ENCODE data around the gene SLC27A3. TPM values are rescaled to one million over a fixed set of nuclear protein-coding genes. Genes with fewer than 3 reads are reported as not detected.
A peak's percentile ranks its signal among the peaks of the same experiment; 100 is the strongest.

Gene SLC27A3
- polyA plus RNA-seq, 1 experiment, result 25.4 TPM

DNA sequence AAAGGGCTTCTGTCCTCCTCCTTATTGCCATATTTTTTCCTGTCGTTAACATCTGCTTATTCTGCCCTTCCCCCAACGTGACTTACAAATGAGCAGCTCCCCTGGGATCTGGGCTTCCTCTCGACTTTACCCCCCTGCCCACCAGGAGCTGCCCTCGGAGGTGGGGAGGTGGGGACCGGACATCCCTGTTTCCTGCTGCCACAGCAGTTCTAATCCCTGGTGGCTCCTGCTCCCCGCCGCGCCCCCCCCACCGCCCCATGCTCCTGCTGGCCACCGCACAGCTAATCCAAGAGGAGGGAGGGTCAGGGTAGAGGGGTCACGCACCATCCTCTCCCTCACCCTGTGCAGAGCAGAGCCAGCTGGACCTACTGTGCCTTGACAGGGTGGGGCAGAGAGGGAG, 4.4 kb upstream of the SLC27A3 start:
- Histone ChIP-seq H3K36me3 (ENCODE audit: control insufficient read depth, insufficient read depth, low read length) (peaks cover 25% of the 10 kb centered on the region), H3K4me3 (ENCODE audit: low read depth, low read length) (no peak overlapping the region), H3K27me3 (ENCODE audit: control insufficient read depth, insufficient read depth, low read length) (no peaks in the 10 kb centered on the region)
- no peak for DNase-seq (ENCODE audit: low read depth)
- POLR2A ChIA-PET, result no interaction called here
- CTCF ChIA-PET, result interaction anchor here (0.7 to 3.7 kb wide), 5 partner anchors 10 to 216 kb away, joined by 3 to 14 read pairs (median 4); partner anchors contain the start of genes NPR1 and S100A13
- TF ChIP-seq, protein P1, sequence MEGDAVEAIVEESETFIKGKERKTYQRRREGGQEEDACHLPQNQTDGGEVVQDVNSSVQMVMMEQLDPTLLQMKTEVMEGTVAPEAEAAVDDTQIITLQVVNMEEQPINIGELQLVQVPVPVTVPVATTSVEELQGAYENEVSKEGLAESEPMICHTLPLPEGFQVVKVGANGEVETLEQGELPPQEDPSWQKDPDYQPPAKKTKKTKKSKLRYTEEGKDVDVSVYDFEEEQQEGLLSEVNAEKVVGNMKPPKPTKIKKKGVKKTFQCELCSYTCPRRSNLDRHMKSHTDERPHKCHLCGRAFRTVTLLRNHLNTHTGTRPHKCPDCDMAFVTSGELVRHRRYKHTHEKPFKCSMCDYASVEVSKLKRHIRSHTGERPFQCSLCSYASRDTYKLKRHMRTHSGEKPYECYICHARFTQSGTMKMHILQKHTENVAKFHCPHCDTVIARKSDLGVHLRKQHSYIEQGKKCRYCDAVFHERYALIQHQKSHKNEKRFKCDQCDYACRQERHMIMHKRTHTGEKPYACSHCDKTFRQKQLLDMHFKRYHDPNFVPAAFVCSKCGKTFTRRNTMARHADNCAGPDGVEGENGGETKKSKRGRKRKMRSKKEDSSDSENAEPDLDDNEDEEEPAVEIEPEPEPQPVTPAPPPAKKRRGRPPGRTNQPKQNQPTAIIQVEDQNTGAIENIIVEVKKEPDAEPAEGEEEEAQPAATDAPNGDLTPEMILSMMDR (IDR thresholded peaks at IDR 0.05; ENCODE audit: insufficient read depth, low read depth, low read length), result no peak

DNA sequence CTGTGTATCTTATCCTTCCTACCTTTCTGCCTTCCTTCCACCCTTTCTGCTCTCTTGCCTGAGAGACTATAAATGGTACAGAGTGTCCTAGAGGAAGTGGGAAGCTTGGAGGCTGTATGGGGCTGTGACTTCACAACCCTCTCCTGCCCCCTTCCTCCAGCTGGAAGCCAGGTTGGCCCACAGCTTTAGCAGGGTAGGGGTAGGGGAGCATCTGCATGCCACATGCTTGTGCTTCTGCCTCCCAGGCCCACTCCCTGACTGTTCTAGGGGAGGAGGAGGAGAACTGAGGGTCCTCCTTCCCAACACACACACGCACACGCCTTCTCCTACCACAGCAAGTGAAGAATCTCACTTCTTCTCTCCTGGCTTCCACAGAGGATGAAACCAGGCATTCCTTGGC, 3.9 kb upstream of the SLC27A3 start:
- CTCF ChIA-PET, result interaction anchor here (0.6 to 3.7 kb wide), 6 partner anchors 10 to 216 kb away, joined by 3 to 14 read pairs (median 4); partner anchors contain the start of genes NPR1 and S100A13

DNA sequence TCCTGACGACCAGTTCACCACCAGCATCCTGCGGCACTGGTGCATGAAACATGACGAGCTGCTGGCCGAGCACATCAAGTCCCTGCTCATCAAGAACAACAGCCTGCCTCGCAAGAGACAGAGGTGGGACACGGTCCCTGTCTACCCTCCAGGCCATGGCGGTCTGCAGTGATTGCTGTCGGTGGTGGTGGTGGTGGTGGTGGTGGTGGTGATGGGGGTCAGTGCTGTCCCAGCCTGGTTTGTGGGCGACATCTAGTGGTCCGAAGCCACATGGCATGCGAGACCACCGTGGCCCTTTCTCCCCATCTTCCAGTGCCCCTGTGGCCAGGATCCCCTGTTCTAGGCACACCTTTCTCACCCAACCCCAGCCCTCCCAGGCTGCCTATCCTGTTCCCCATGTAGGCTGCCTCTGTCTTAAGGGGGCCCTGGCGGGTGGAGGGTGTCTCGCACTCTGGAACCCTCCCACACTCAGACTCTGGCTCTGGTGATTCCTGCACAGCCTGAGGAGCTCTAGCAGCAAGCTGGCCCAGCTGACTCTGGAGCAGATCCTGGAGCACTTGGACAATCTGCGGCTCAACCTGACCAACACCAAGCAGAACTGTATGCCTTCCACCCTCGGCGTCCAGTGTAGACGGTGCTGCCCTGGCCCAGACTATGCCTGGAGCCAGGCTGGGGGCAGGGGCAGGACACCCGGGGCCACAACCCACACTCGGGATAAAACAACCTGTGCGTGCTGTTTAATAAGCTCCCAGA, 3.2 kb upstream of the SLC27A3 start:
- Histone ChIP-seq H3K36me3 (ENCODE audit: control insufficient read depth, insufficient read depth, low read length) (peaks cover 25% of the 10 kb centered on the region), H3K27me3 (ENCODE audit: control insufficient read depth, insufficient read depth, low read length) (no peaks in the 10 kb centered on the region), H3K4me3 (ENCODE audit: low read depth, low read length) (no peak overlapping the region)
- no peak for DNase-seq (ENCODE audit: low read depth)
- TF ChIP-seq, protein P1 (IDR thresholded peaks at IDR 0.05; ENCODE audit: insufficient read depth, low read depth, low read length), result peak; percentile 48
- ChIA-PET POLR2A (no interaction called here), CTCF (interaction anchor here (0.6 to 3.7 kb wide), 5 partner anchors 9 to 169 kb away, joined by 3 to 14 read pairs (median 4); partner anchors contain the start of genes NPR1 and S100A13)

More for the DNA sequence above, 3.9 kb upstream of the SLC27A3 start:
- H3K36me3 ChIP-seq (ENCODE audit: control insufficient read depth, insufficient read depth, low read length), result peaks cover 25% of the 10 kb centered on the region
- TF ChIP-seq, protein P1 (IDR thresholded peaks at IDR 0.05; ENCODE audit: insufficient read depth, low read depth, low read length), result no peak
- POLR2A ChIA-PET, result no interaction called here
- no peaks in the 10 kb centered on the region for H3K27me3 ChIP-seq (ENCODE audit: control insufficient read depth, insufficient read depth, low read length)
- H3K4me3 ChIP-seq (ENCODE audit: low read depth, low read length), result no peak overlapping the region
- no peak for DNase-seq (ENCODE audit: low read depth)

DNA sequence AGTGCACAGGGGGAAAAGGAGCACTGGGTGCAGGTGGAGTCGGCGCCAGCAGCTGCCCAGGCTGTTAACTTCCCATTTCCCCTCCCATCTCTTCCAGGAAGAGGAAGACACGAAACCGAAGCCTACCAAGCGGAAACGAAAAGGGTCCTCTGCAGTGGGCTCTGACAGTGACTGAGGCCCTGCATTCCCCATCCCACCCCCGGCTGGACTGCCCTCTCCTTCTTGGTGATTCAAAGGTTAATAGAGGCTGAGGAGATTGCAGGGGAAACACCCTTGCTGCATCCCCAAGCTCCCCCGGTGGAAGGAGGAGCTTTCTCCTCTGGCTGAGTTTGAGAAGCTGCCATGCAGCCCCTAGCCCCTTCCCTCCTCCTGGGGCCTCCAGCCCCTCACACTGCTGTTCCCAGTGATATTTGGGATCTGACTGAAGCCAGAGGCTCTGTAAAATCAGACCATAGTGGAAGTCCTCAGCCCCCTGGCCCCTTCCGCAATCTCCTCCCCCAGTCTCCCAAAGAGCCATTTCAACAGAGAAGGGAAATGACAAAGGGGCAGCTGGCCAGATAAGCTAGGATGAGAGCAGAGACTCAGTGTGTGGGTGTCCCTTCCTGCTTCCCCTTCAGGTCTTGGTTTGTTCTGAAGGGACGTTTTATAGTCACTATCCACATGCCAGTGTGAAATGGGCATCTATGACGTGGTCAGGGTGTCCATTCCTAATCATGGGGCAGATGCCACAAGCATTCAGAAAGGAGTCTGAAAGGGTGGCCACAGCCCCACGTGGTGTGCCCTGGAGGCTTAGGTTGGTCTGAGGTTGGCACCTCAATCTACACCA, 1.9 kb upstream of the SLC27A3 start:
- POLR2A ChIA-PET, result no interaction called here
- TF ChIP-seq, protein P1 (IDR thresholded peaks at IDR 0.05; ENCODE audit: insufficient read depth, low read depth, low read length), result no peak
- H3K36me3 ChIP-seq (ENCODE audit: control insufficient read depth, insufficient read depth, low read length), result peaks cover 20% of the 10 kb centered on the region
- CTCF ChIA-PET, result interaction anchor here (1.6 to 3.7 kb wide), 2 partner anchors 11 to 96 kb away, joined by 4 to 14 read pairs; partner anchors contain the start of gene NPR1
- H3K27me3 ChIP-seq (ENCODE audit: control insufficient read depth, insufficient read depth, low read length), result no peaks in the 10 kb centered on the region
- no peak for DNase-seq (ENCODE audit: low read depth)
- no peak overlapping the region for H3K4me3 ChIP-seq (ENCODE audit: low read depth, low read length)
